Liver (tissue), 9 donors: ENCODE measurements around the gene MACROH2A1. TPM values are rescaled to one million over a fixed set of nuclear protein-coding genes. Genes with fewer than 3 reads are reported as not detected.

Experiments
- DNase-seq: peaks from one replicate; pipeline ENCODE4 v3.0.0-alpha.2; 2017; ENCODE audit warnings: low spot score
- H3K27ac ChIP-seq, 2 donors: one replicate each; pipeline ENCODE4 v1.7.0; 2013; ENCODE audit warnings: inconsistent platforms in 2 of 2, low read length in 2 of 2, control low read depth in 1 of 2, low read depth in 1 of 2, mild to moderate bottlenecking in 1 of 2
- H3K27me3 ChIP-seq, 4 donors: one replicate each; pipeline versions ENCODE4 v1.6.1 to v1.7.0; 2013; ENCODE audit warnings: low read length in 3 of 4, inconsistent platforms in 1 of 4, mild to moderate bottlenecking in 1 of 4, moderate library complexity in 1 of 4; ENCODE audit not compliant: control insufficient read depth in 4 of 4, insufficient read depth in 4 of 4
- H3K36me3 ChIP-seq, 4 donors: one replicate each; pipeline versions ENCODE4 v1.6.1 to v1.7.0; 2013; ENCODE audit warnings: low read length in 3 of 4, mild to moderate bottlenecking in 3 of 4, low read depth in 1 of 4, moderate library complexity in 1 of 4; ENCODE audit not compliant: control insufficient read depth in 4 of 4, insufficient read depth in 3 of 4
- H3K4me1 ChIP-seq, 4 donors: one replicate each; pipeline versions ENCODE4 v1.6.1 to v1.7.0; 2013; ENCODE audit warnings: low read length in 3 of 4, mild to moderate bottlenecking in 3 of 4, moderate library complexity in 1 of 4; ENCODE audit not compliant: control insufficient read depth in 4 of 4, insufficient read depth in 4 of 4
- H3K4me3 ChIP-seq, 3 donors: one replicate each; pipeline versions ENCODE4 v1.6.1 to v1.7.0; 2013; ENCODE audit warnings: low read length in 3 of 3, control low read depth in 1 of 3, low read depth in 1 of 3, mild to moderate bottlenecking in 1 of 3
- H3K9ac ChIP-seq, 2 donors: one replicate each; pipeline ENCODE4 v1.7.0; 2013; ENCODE audit warnings: low read length in 2 of 2, mild to moderate bottlenecking in 2 of 2, moderate library complexity in 2 of 2, control low read depth in 1 of 2, low read depth in 1 of 2
- H3K9me3 ChIP-seq, 4 donors: one replicate each; pipeline versions ENCODE4 v1.6.1 to v1.7.0; 2013; ENCODE audit warnings: low read length in 3 of 4; ENCODE audit not compliant: control insufficient read depth in 4 of 4
- EGR1 ChIP-seq, 2 donors: IDR thresholded peaks; 2 replicates each; pipeline ENCODE4 v1.6.1; 2016 to 2018; ENCODE audit warnings: antibody characterized with exemption in 2 of 2, low read depth in 2 of 2
- FOXA1 ChIP-seq: IDR thresholded peaks from 2 replicates; pipeline ENCODE4 v1.6.1; 2016; ENCODE audit warnings: antibody characterized with exemption
- GABPA ChIP-seq, 2 donors: IDR thresholded peaks in 1 of 2; conservative IDR thresholded peaks in 1 of 2; 2 replicates each; pipeline ENCODE4 v1.6.1; 2016; ENCODE audit warnings: antibody characterized with exemption in 2 of 2, mild to moderate bottlenecking in 1 of 2, moderate library complexity in 1 of 2
- HNF4G ChIP-seq: IDR thresholded peaks from 2 replicates; pipeline ENCODE4 v1.6.1; 2016; ENCODE audit warnings: antibody characterized with exemption
- JUND ChIP-seq, 2 donors: IDR thresholded peaks; 2 replicates each; pipeline ENCODE4 v1.6.1; 2016; ENCODE audit warnings: antibody characterized with exemption in 2 of 2
- NR2F2 ChIP-seq: IDR thresholded peaks from 2 replicates; pipeline ENCODE4 v1.6.1; 2016; ENCODE audit warnings: antibody characterized with exemption
- RXRA ChIP-seq, 2 donors: IDR thresholded peaks; 2 replicates each; pipeline ENCODE4 v1.6.1; 2017 to 2018; ENCODE audit warnings: antibody characterized with exemption in 2 of 2, mild to moderate bottlenecking in 1 of 2
- SP1 ChIP-seq: IDR thresholded peaks from 2 replicates; pipeline ENCODE4 v1.6.1; 2018; ENCODE audit warnings: antibody characterized with exemption, mild to moderate bottlenecking
- TAF1 ChIP-seq: conservative IDR thresholded peaks from 2 replicates; pipeline ENCODE4 v1.6.1; 2016; ENCODE audit warnings: antibody characterized with exemption, mild to moderate bottlenecking
- YY1 ChIP-seq: IDR thresholded peaks from 2 replicates; pipeline ENCODE4 v1.6.1; 2016; ENCODE audit warnings: antibody characterized with exemption, mild to moderate bottlenecking
- WGBS: extraction: QIAGEN DNeasy Blood & Tissue Kit; methylation state at CpG from one replicate; pipeline ENCODE4 v1.1.7; 2013; 5-methylcytosine and 5-hydroxymethylcytosine counted together
- polyA plus RNA-seq, 2 donors: library from polyadenylated mRNA; stranded (reverse) in 1 of 2; unstranded in 1 of 2; fragments of 200-250 nt in 1 of 2; fragments of >200 nt in 1 of 2; fragmentation: Nextera tagmentation in 1 of 2; extraction: Ambion mirVana in 1 of 2; gene quantifications; one replicate each; pipeline versions ENCODE4 v1.2.1 to v1.2.3, GENCODE V29; 2013 to 2015
- total RNA-seq, 2 donors: library from RNA; depleted of rRNA; stranded (reverse); fragments of >200 nt; gene quantifications; one replicate each; pipeline ENCODE4 v1.2.3, GENCODE V29; 2014
- TF ChIP-seq, protein P1 (sequence below): IDR thresholded peaks from 2 replicates; pipeline ENCODE4 v1.6.1; 2016; ENCODE audit warnings: antibody characterized with exemption
- TF ChIP-seq, protein P2 (sequence below): IDR thresholded peaks from 2 replicates; pipeline ENCODE4 v1.6.1; 2016; ENCODE audit warnings: antibody characterized with exemption, mild to moderate bottlenecking
- TF ChIP-seq, protein P3 (sequence below): fragments of 150-350 bp; IDR thresholded peaks from 2 replicates; pipeline ENCODE4 v1.5.1; 2017; ENCODE audit warnings: improper control_type of control experiment, low read depth, low read length; ENCODE audit not compliant: missing input control
- TF ChIP-seq, protein P4 (sequence below): IDR thresholded peaks from 2 replicates; pipeline ENCODE4 v1.6.1; 2016; ENCODE audit warnings: antibody characterized with exemption
- donor health status: healthy.
- donor health status: healthy.
- donor health status: healthy.
- donor health status: healthy.
- donor health status: healthy.

MACROH2A1 gene
- total and polyA plus RNA-seq, 4 donors, result 33.7 to 113 (median 62.7) TPM

DNA sequence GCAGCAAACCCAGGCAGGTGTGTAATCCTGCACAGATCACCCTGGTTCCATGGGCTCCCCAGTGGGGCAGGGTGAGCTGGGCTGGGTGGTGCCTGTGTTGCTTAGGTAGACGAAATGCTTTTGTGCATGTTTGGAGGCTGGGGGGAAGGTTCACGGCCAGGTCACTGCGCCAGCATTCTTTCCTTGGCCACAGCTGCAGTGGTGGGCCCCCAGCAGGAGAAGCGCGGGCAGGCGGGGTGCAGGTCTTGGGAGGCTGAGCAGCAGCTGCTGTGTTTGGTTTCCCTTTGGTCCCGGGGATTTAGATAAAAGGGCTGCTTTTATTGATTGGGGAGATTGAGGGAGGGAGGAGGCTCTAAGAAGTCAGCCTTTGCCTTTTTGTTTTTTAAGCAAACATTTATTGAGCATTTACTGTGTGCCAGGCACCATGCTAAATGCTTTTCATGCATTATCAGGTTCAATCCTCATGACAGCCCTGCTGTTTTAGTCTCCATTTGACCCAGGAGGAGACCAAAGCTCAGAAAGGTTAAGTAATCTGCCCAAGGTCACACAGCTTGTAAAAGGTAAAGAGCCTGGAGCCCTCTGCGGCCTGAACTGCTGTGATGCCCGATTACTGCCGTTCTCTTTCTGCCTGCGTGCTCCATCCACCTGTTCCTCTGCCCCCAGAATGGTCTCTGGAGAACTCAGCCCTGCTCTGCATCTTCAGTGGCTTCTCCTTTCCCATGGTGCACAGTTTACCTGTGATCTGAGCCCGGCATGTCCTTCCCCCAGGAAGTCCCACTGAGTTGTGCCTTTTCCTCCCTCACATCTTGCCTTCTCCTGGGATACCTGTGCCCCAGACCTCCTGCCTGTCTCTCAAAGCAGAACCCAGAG is 94.4 kb downstream of the MACROH2A1 start:
- WGBS, result 80% methylated on average over 12 of the region's 12 CpGs
- H3K9ac ChIP-seq, result no peak overlapping the region
- DNase-seq, result no peak

DNA sequence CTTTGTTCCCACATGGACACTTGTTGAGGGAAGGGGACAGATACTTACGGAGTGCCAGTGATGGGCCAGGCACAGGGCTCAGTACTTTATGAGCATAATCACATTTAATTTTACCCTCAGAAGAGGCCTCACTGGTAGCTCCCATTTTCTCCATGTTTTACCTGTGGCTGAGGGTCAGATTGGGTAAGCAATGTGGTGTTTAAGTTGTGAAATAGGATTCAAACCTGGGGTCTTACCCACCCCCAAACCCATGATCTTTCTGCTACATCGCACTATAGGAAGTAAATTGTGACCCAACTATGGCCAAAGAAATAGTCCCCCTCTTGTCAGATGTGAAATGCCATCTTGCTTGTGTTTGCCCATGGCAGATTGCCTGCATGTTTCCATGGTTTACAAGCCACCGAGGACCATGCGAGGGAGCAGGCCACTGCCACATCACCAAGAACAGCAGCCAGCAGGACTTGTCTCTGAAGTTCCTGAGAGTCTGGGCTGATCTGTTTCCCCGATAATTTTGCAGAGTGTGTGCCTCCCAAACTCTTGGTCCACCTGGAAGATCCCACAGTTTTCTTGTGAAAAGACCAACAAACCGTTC is 95.4 kb downstream of the MACROH2A1 start:
- H3K27ac ChIP-seq, result no peak overlapping the region
- H3K4me3 ChIP-seq, result no peak overlapping the region
- no peaks in the 10 kb centered on the region for H3K36me3 ChIP-seq
- DNase-seq, result no peak
- H3K9ac ChIP-seq, result no peak overlapping the region
- H3K4me1 ChIP-seq, result no peaks in the 10 kb centered on the region
- no peaks in the 10 kb centered on the region for H3K27me3 ChIP-seq
- WGBS, result 92% methylated on average over 6 of the region's 6 CpGs
- no peaks in the 10 kb centered on the region for H3K9me3 ChIP-seq
- TF ChIP-seq EGR1 (IDR thresholded peaks at IDR 0.05; ENCODE audit: low read depth in 2 of 2) (no peak), GABPA (IDR thresholded peaks at IDR 0.05 in 1 of 2, conservative IDR thresholded peaks at IDR 0.05 in 1 of 2) (no peak), YY1 (no peak), FOXA1 (no peak), HNF4G (no peak), TAF1 (no peak), NR2F2 (no peak), JUND (IDR thresholded peaks at IDR 0.05) (no peak), RXRA (IDR thresholded peaks at IDR 0.05) (no peak)
- TF ChIP-seq, protein P1, sequence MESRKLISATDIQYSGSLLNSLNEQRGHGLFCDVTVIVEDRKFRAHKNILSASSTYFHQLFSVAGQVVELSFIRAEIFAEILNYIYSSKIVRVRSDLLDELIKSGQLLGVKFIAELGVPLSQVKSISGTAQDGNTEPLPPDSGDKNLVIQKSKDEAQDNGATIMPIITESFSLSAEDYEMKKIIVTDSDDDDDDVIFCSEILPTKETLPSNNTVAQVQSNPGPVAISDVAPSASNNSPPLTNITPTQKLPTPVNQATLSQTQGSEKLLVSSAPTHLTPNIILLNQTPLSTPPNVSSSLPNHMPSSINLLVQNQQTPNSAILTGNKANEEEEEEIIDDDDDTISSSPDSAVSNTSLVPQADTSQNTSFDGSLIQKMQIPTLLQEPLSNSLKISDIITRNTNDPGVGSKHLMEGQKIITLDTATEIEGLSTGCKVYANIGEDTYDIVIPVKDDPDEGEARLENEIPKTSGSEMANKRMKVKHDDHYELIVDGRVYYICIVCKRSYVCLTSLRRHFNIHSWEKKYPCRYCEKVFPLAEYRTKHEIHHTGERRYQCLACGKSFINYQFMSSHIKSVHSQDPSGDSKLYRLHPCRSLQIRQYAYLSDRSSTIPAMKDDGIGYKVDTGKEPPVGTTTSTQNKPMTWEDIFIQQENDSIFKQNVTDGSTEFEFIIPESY, result no peak
- TF ChIP-seq, protein P2, sequence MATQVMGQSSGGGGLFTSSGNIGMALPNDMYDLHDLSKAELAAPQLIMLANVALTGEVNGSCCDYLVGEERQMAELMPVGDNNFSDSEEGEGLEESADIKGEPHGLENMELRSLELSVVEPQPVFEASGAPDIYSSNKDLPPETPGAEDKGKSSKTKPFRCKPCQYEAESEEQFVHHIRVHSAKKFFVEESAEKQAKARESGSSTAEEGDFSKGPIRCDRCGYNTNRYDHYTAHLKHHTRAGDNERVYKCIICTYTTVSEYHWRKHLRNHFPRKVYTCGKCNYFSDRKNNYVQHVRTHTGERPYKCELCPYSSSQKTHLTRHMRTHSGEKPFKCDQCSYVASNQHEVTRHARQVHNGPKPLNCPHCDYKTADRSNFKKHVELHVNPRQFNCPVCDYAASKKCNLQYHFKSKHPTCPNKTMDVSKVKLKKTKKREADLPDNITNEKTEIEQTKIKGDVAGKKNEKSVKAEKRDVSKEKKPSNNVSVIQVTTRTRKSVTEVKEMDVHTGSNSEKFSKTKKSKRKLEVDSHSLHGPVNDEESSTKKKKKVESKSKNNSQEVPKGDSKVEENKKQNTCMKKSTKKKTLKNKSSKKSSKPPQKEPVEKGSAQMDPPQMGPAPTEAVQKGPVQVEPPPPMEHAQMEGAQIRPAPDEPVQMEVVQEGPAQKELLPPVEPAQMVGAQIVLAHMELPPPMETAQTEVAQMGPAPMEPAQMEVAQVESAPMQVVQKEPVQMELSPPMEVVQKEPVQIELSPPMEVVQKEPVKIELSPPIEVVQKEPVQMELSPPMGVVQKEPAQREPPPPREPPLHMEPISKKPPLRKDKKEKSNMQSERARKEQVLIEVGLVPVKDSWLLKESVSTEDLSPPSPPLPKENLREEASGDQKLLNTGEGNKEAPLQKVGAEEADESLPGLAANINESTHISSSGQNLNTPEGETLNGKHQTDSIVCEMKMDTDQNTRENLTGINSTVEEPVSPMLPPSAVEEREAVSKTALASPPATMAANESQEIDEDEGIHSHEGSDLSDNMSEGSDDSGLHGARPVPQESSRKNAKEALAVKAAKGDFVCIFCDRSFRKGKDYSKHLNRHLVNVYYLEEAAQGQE, result no peak
- TF ChIP-seq, protein P3, sequence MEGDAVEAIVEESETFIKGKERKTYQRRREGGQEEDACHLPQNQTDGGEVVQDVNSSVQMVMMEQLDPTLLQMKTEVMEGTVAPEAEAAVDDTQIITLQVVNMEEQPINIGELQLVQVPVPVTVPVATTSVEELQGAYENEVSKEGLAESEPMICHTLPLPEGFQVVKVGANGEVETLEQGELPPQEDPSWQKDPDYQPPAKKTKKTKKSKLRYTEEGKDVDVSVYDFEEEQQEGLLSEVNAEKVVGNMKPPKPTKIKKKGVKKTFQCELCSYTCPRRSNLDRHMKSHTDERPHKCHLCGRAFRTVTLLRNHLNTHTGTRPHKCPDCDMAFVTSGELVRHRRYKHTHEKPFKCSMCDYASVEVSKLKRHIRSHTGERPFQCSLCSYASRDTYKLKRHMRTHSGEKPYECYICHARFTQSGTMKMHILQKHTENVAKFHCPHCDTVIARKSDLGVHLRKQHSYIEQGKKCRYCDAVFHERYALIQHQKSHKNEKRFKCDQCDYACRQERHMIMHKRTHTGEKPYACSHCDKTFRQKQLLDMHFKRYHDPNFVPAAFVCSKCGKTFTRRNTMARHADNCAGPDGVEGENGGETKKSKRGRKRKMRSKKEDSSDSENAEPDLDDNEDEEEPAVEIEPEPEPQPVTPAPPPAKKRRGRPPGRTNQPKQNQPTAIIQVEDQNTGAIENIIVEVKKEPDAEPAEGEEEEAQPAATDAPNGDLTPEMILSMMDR, result no peak

More for the DNA sequence above, 94.4 kb downstream of the MACROH2A1 start:
- Histone ChIP-seq H3K4me1 (peaks cover 0 to under 1% (median 0%) of the 10 kb centered on the region in 4 donors), H3K27ac (no peak overlapping the region), H3K9me3 (no peaks in the 10 kb centered on the region), H3K27me3 (no peaks in the 10 kb centered on the region), H3K36me3 (no peaks in the 10 kb centered on the region), H3K4me3 (no peak overlapping the region)
- TF ChIP-seq TAF1, result no peak
- no peak for TF ChIP-seq EGR1 (IDR thresholded peaks at IDR 0.05; ENCODE audit: low read depth in 2 of 2)
- no peak for TF ChIP-seq JUND (IDR thresholded peaks at IDR 0.05)
- TF ChIP-seq, protein P4, sequence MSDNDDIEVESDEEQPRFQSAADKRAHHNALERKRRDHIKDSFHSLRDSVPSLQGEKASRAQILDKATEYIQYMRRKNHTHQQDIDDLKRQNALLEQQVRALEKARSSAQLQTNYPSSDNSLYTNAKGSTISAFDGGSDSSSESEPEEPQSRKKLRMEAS, result no peak
- no peak for TF ChIP-seq YY1
- no peak for TF ChIP-seq SP1
- TF ChIP-seq, protein P3, result no peak
- TF ChIP-seq NR2F2, result no peak
- TF ChIP-seq, protein P1, result no peak
- TF ChIP-seq HNF4G, result no peak
